ENCODE measurements around the gene RPL29. TPM values are rescaled to one million over a fixed set of nuclear protein-coding genes. Genes with fewer than 3 reads are reported as not detected.

Gene RPL29
- total RNA-seq, 8 experiments from 2014 or later, result 1,304 to 2,666 (median 2,366) TPM

- 54 to 100% (median 89%) methylated on average over 1 to 11 of the region's 22 CpGs; no CpG with 5 or more reads in 1 of the 10 experiments for WGBS, 10 experiments
- Histone ChIP-seq H3K4me3 (peak overlapping the region; percentile 22 to 42 (median 38)), H3K4me1 (replicated peaks in 1 of 2) (peaks cover 9 to 16% of the 10 kb centered on the region in 2 donors), H3K27ac (peak overlapping the region; percentile 65 to 84)
- no peak for ATAC-seq (replicated peaks in 6 of 8)
- in situ Hi-C loops (cut with MboI; ENCODE audit: low pct_unique_long_range_greater_than_20kb in 2 of 9, low sequenced_read_pairs in 9 of 9, unreplicated experiment in 9 of 9), result no loop called here
Measured at GRCh38 chr3:51983578-51984268, 12.0 kb downstream of the RPL29 start.

GRCh38 chr3:51982838-51983577 is 12.7 kb downstream of the RPL29 start, which contains the start of gene ACY1:
TSS of gene ACY1 (plus strand) at chr3:51983535. CDS start at chr3:51984065, 530 bp downstream.
- peak within 1 kb of the TSS; percentile 22 to 42 (median 38) for H3K4me3 ChIP-seq
- H3K27ac ChIP-seq, result peak within 1 kb of the TSS; percentile 65 to 84
- peak; percentile 73 to 79 (median 77) for ATAC-seq (replicated peaks in 6 of 8)
- WGBS, 10 experiments, result 0 to 12% (median 0%) methylated on average over 1 to 12 of the region's 68 CpGs; no CpG with 5 or more reads in 6 of the 10 experiments
- H3K4me1 ChIP-seq (replicated peaks in 1 of 2), result peaks cover 9 to 16% of the 10 kb centered on the region in 2 donors
- in situ Hi-C loops (cut with MboI; ENCODE audit: low pct_unique_long_range_greater_than_20kb in 2 of 9, low sequenced_read_pairs in 9 of 9, unreplicated experiment in 9 of 9), result no loop called here

GRCh38 chr3:51982352-51982837 is 13.3 kb downstream of the RPL29 start:
- H3K4me1 ChIP-seq (replicated peaks in 1 of 2), result peaks cover 9 to 16% of the 10 kb centered on the region in 2 donors
- in situ Hi-C loops (cut with MboI; ENCODE audit: low pct_unique_long_range_greater_than_20kb in 2 of 9, low sequenced_read_pairs in 9 of 9, unreplicated experiment in 9 of 9), result no loop called here
- WGBS, 10 experiments, result 0 to 64% (median 0%) methylated on average over 1 of the region's 4 CpGs; no CpG with 5 or more reads in 7 of the 10 experiments
- ATAC-seq (replicated peaks in 6 of 8), result peak in 1 of 8 experiments; percentile 42
- H3K4me3 ChIP-seq, result peak overlapping the region; percentile 22 to 42 (median 38)
- H3K27ac ChIP-seq, result peak overlapping the region; percentile 65 to 84

GRCh38 chr3:51980253-51980652 is 15.4 kb downstream of the RPL29 start:
- no peak overlapping the region for H3K4me3 ChIP-seq
- ATAC-seq (replicated peaks in 6 of 8), result no peak
- in situ Hi-C loops (cut with MboI; ENCODE audit: low pct_unique_long_range_greater_than_20kb in 2 of 9, low sequenced_read_pairs in 9 of 9, unreplicated experiment in 9 of 9), result no loop called here
- 93 to 100% (median 95%) methylated on average over 2 to 7 of the region's 10 CpGs; no CpG with 5 or more reads in 7 of the 10 experiments for WGBS, 10 experiments
- no peak overlapping the region for H3K27ac ChIP-seq
- peaks cover 17 to 21% of the 10 kb centered on the region in 2 donors for H3K4me1 ChIP-seq (replicated peaks in 1 of 2)

- H3K27ac ChIP-seq, result no peak overlapping the region
Measured at GRCh38 chr3:51978143-51978502, 17.6 kb downstream of the RPL29 start.

GRCh38 chr3:51977446-51978142 is 18.1 kb downstream of the RPL29 start:
- no peak for ATAC-seq (replicated peaks in 6 of 8)
- Histone ChIP-seq H3K4me3 (no peak overlapping the region), H3K4me1 (replicated peaks in 1 of 2) (peaks cover 26 to 29% of the 10 kb centered on the region in 2 donors), H3K27ac (no peak overlapping the region)
- in situ Hi-C loops (cut with MboI; ENCODE audit: low pct_unique_long_range_greater_than_20kb in 2 of 9, low sequenced_read_pairs in 9 of 9, unreplicated experiment in 9 of 9), result no loop called here
- 80 to 100% (median 95%) methylated on average over 1 to 6 of the region's 9 CpGs; no CpG with 5 or more reads in 5 of the 10 experiments for WGBS, 10 experiments

More at GRCh38 chr3:51978143-51978502, 17.6 kb downstream of the RPL29 start:
- no peak overlapping the region for H3K4me3 ChIP-seq
- peaks cover 30 to 31% of the 10 kb centered on the region in 2 donors for H3K4me1 ChIP-seq (replicated peaks in 1 of 2)
- WGBS, 10 experiments, result 77 to 100% (median 94%) methylated on average over 1 to 3 of the region's 4 CpGs; no CpG with 5 or more reads in 7 of the 10 experiments
- in situ Hi-C loops (cut with MboI; ENCODE audit: low pct_unique_long_range_greater_than_20kb in 2 of 9, low sequenced_read_pairs in 9 of 9, unreplicated experiment in 9 of 9), result no loop called here
- no peak for ATAC-seq (replicated peaks in 6 of 8)

GRCh38 chr3:51975852-51976549 is 19.7 kb downstream of the RPL29 start:
- peak overlapping the region; percentile 86 to 88 for H3K27ac ChIP-seq
- H3K4me1 ChIP-seq (replicated peaks in 1 of 2), result peaks cover 19 to 22% of the 10 kb centered on the region in 2 donors
- peak in 6 of 8 experiments; percentile 4 to 59 (median 50) for ATAC-seq (replicated peaks in 6 of 8)
- 8 to 100% (median 55%) methylated on average over 1 to 10 of the region's 46 CpGs; no CpG with 5 or more reads in 3 of the 10 experiments for WGBS, 10 experiments
- H3K4me3 ChIP-seq, result peak overlapping the region; percentile 43 to 90 (median 70)
- in situ Hi-C loops (cut with MboI; ENCODE audit: low pct_unique_long_range_greater_than_20kb in 2 of 9, low sequenced_read_pairs in 9 of 9, unreplicated experiment in 9 of 9), result no loop called here

- Histone ChIP-seq H3K27ac (peak within 1 kb of the TSS; percentile 86 to 88), H3K4me1 (replicated peaks in 1 of 2) (peaks cover 19 to 22% of the 10 kb centered on the region in 2 donors), H3K4me3 (peak within 1 kb of the TSS; percentile 43 to 90 (median 70))
- 0 to 17% (median 5%) methylated on average over 1 to 21 of the region's 63 CpGs; no CpG with 5 or more reads in 1 of the 10 experiments for WGBS, 10 experiments
- in situ Hi-C loops (cut with MboI; ENCODE audit: low pct_unique_long_range_greater_than_20kb in 2 of 9, low sequenced_read_pairs in 9 of 9, unreplicated experiment in 9 of 9), result no loop called here
- ATAC-seq (replicated peaks in 6 of 8), result peak; percentile 59 to 83 (median 78)
Measured at GRCh38 chr3:51974963-51975851, 20.5 kb downstream of the RPL29 start, which contains the start of gene ABHD14A. TSS of gene ABHD14A (plus strand) at chr3:51975064. CDS start at chr3:51975136, 72 bp downstream.

- peak overlapping the region; percentile 86 to 88 for H3K27ac ChIP-seq
Measured at GRCh38 chr3:51974277-51974962, 21.3 kb downstream of the RPL29 start.

GRCh38 chr3:51971350-51971749 is 24.3 kb downstream of the RPL29 start:
- H3K27ac ChIP-seq, result no peak overlapping the region
- in situ Hi-C loops (cut with MboI; ENCODE audit: low pct_unique_long_range_greater_than_20kb in 2 of 9, low sequenced_read_pairs in 9 of 9, unreplicated experiment in 9 of 9), result no loop called here
- WGBS, 10 experiments, result 100% methylated on average over 1 to 3 of the region's 11 CpGs; no CpG with 5 or more reads in 7 of the 10 experiments

More at GRCh38 chr3:51974277-51974962, 21.3 kb downstream of the RPL29 start:
- Histone ChIP-seq H3K4me1 (replicated peaks in 1 of 2) (peaks cover 20 to 22% of the 10 kb centered on the region in 2 donors), H3K4me3 (peak overlapping the region; percentile 43 to 90 (median 70))
- peak; percentile 6 to 34 (median 18) for ATAC-seq (replicated peaks in 6 of 8)
- in situ Hi-C loops (cut with MboI; ENCODE audit: low pct_unique_long_range_greater_than_20kb in 2 of 9, low sequenced_read_pairs in 9 of 9, unreplicated experiment in 9 of 9), result no loop called here
- 0 to 30% (median 7%) methylated on average over 1 to 8 of the region's 30 CpGs; no CpG with 5 or more reads in 4 of the 10 experiments for WGBS, 10 experiments

More at GRCh38 chr3:51971350-51971749, 24.3 kb downstream of the RPL29 start:
- peaks cover 32 to 38% of the 10 kb centered on the region in 2 donors for H3K4me1 ChIP-seq (replicated peaks in 1 of 2)
- no peak for ATAC-seq (replicated peaks in 6 of 8)
- H3K4me3 ChIP-seq, result no peak overlapping the region

Measured in motor neuron (in vitro differentiated cells).